ENCODE results near the gene NDP. TPM values are rescaled to one million over a fixed set of nuclear protein-coding genes. Genes with fewer than 3 reads are reported as not detected.

NDP gene
- polyA plus RNA-seq, 2 of the 4 experiments (the other 2 are of a cell fraction), result not detected

- DNase-seq (ENCODE audit: low read depth in 1 of 2, low spot score in 1 of 2), result no peak
- ChIA-PET CTCF (interaction anchor here (1.0 to 3.4 kb wide), 2 partner anchors 15 to 61 kb away, joined by 3 to 13 read pairs; no protein-coding TSS in a partner anchor), POLR2A (no interaction called here)
- Histone ChIP-seq H3K4me1 (peaks cover 2% of the 10 kb centered on the region; the same call in 2 of the 3 replicates), H3K4me2 (no peak overlapping the region), H3K27ac (no peak overlapping the region), H3K9me3 (0 out of 3 replicates have a peak, but pooled peaks cover 3% of the 10 kb centered on the region), H3K4me3 (no peak overlapping the region)
- WGBS (ENCODE audit: missing lambda C conversion rate), result 13% methylated on average over 3 of the region's 3 CpGs
- no peak for FAIRE-seq
- TF ChIP-seq REST (IDR thresholded peaks at IDR 0.05) (no peak), GATA3 (IDR thresholded peaks at IDR 0.05; ENCODE audit: borderline replicate concordance) (no peak), TFCP2L1 (CRISPR knock-in tag; IDR thresholded peaks at IDR 0.05) (no peak), JUNB (IDR thresholded peaks at IDR 0.05) (no peak), HES2 (IDR thresholded peaks at IDR 0.05) (no peak), HOXB13 (CRISPR knock-in tag; IDR thresholded peaks at IDR 0.05; ENCODE audit: low read depth) (no peak), POLR2AphosphoS2 (conservative IDR thresholded peaks at IDR 0.05; ENCODE audit: low read length) (no peak), FOXS1 (CRISPR knock-in tag; IDR thresholded peaks at IDR 0.05) (no peak), POLR2A (IDR thresholded peaks at IDR 0.05; ENCODE audit: low read length) (no peak), MAX (IDR thresholded peaks at IDR 0.05) (no peak), MAFK (IDR thresholded peaks at IDR 0.05; ENCODE audit: partially characterized antibody) (no peak), EP300 (IDR thresholded peaks at IDR 0.05) (no peak)
- ATAC-seq, result no peak
Observed at GRCh38 chrX:43964936-43965335, 8.3 kb downstream of the NDP start.

GRCh38 chrX:43963726-43964125 is 9.5 kb downstream of the NDP start:
- no peak for FAIRE-seq
- POLR2A ChIA-PET, result no interaction called here

More at GRCh38 chrX:43963726-43964125, 9.5 kb downstream of the NDP start:
- H3K4me2 ChIP-seq, result no peak overlapping the region
- H3K4me3 ChIP-seq, result no peak overlapping the region
- no peaks in the 10 kb centered on the region for H3K4me1 ChIP-seq
- CTCF ChIA-PET, result interaction anchor here (1.0 to 3.4 kb wide), 2 partner anchors 13 to 62 kb away, joined by 3 to 13 read pairs; no protein-coding TSS in a partner anchor
- H3K9me3 ChIP-seq, result 0 out of 3 replicates have a peak, but pooled peaks cover 3% of the 10 kb centered on the region
- ATAC-seq (no peak), DNase-seq (ENCODE audit: low read depth in 1 of 2, low spot score in 1 of 2) (no peak)
- H3K27ac ChIP-seq, result no peak overlapping the region
- no peak for TF ChIP-seq JUNB (IDR thresholded peaks at IDR 0.05)
- TF ChIP-seq HDAC2 (IDR thresholded peaks at IDR 0.05), result no peak
- no peak for TF ChIP-seq KDM1A (IDR thresholded peaks at IDR 0.05; ENCODE audit: low read depth)
- no peak for TF ChIP-seq MYC (IDR thresholded peaks at IDR 0.05; ENCODE audit: borderline replicate concordance, low read length)
- no peak for TF ChIP-seq PBX3 (IDR thresholded peaks at IDR 0.05)
- TF ChIP-seq HEYL (CRISPR knock-in tag; IDR thresholded peaks at IDR 0.05), result no peak
- TF ChIP-seq ZFP36 (IDR thresholded peaks at IDR 0.05; ENCODE audit: borderline replicate concordance, partially characterized antibody), result no peak
- no peak for TF ChIP-seq EHMT2 (IDR thresholded peaks at IDR 0.05; ENCODE audit: low read depth)
- TF ChIP-seq MAX (IDR thresholded peaks at IDR 0.05), result no peak
- no peak for TF ChIP-seq BHLHE40 (IDR thresholded peaks at IDR 0.05; ENCODE audit: low read depth, low read length)
- TF ChIP-seq CBX8 (IDR thresholded peaks at IDR 0.05), result no peak
- no peak for TF ChIP-seq ZC3H11A (IDR thresholded peaks at IDR 0.05)
- no peak for TF ChIP-seq RNF2 (IDR thresholded peaks at IDR 0.05; ENCODE audit: borderline replicate concordance, low read depth)
- TF ChIP-seq CHD4 (IDR thresholded peaks at IDR 0.05; ENCODE audit: borderline replicate concordance), result no peak
- 74% methylated on average over 3 of the region's 3 CpGs for WGBS (ENCODE audit: missing lambda C conversion rate)

Data from A549 (cell line).